ENCODE results near the gene KCTD16.

- TF ChIP-seq, protein P1, sequence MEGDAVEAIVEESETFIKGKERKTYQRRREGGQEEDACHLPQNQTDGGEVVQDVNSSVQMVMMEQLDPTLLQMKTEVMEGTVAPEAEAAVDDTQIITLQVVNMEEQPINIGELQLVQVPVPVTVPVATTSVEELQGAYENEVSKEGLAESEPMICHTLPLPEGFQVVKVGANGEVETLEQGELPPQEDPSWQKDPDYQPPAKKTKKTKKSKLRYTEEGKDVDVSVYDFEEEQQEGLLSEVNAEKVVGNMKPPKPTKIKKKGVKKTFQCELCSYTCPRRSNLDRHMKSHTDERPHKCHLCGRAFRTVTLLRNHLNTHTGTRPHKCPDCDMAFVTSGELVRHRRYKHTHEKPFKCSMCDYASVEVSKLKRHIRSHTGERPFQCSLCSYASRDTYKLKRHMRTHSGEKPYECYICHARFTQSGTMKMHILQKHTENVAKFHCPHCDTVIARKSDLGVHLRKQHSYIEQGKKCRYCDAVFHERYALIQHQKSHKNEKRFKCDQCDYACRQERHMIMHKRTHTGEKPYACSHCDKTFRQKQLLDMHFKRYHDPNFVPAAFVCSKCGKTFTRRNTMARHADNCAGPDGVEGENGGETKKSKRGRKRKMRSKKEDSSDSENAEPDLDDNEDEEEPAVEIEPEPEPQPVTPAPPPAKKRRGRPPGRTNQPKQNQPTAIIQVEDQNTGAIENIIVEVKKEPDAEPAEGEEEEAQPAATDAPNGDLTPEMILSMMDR (IDR thresholded peaks at IDR 0.05), result no peak
- no peak for TF ChIP-seq POLR2A (IDR thresholded peaks at IDR 0.05)
Measured at GRCh38 chr5:144260121-144260520, 89.4 kb downstream of the KCTD16 start.

Measured in prostate gland (tissue), 2 donors.